Subcutaneous adipose tissue (tissue), 4 donors: ENCODE measurements around the gene RBM4B. TPM values are rescaled to one million over a fixed set of nuclear protein-coding genes. Genes with fewer than 3 reads are reported as not detected.

ENCODE experiments used
- total RNA-seq, 4 donors: library from RNA; depleted of rRNA; stranded (reverse); fragments of >200 nt; gene quantifications; one replicate each; pipeline ENCODE4 v1.1.0, GENCODE V29; 2016
- TF ChIP-seq, protein P1 (sequence below): fragments of 450-650 bp; IDR thresholded peaks from one replicate; pipeline ENCODE4 v1.5.1; 2016; ENCODE audit warnings: low read depth, mild to moderate bottlenecking, control low read depth, antibody characterized with exemption, moderate library complexity

RBM4B gene
- total RNA-seq, 4 donors from 2014 or later = 3.9 to 10.2 (median 9.0) TPM

GRCh38 chr11:66720223-66720898 lies 42.7 kb upstream of the RBM4B start:
- TF ChIP-seq, protein P1, sequence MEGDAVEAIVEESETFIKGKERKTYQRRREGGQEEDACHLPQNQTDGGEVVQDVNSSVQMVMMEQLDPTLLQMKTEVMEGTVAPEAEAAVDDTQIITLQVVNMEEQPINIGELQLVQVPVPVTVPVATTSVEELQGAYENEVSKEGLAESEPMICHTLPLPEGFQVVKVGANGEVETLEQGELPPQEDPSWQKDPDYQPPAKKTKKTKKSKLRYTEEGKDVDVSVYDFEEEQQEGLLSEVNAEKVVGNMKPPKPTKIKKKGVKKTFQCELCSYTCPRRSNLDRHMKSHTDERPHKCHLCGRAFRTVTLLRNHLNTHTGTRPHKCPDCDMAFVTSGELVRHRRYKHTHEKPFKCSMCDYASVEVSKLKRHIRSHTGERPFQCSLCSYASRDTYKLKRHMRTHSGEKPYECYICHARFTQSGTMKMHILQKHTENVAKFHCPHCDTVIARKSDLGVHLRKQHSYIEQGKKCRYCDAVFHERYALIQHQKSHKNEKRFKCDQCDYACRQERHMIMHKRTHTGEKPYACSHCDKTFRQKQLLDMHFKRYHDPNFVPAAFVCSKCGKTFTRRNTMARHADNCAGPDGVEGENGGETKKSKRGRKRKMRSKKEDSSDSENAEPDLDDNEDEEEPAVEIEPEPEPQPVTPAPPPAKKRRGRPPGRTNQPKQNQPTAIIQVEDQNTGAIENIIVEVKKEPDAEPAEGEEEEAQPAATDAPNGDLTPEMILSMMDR = no peak

- TF ChIP-seq, protein P1 = no peak
Measured at GRCh38 chr11:66719111-66719872, 41.6 kb upstream of the RBM4B start.

DNA sequence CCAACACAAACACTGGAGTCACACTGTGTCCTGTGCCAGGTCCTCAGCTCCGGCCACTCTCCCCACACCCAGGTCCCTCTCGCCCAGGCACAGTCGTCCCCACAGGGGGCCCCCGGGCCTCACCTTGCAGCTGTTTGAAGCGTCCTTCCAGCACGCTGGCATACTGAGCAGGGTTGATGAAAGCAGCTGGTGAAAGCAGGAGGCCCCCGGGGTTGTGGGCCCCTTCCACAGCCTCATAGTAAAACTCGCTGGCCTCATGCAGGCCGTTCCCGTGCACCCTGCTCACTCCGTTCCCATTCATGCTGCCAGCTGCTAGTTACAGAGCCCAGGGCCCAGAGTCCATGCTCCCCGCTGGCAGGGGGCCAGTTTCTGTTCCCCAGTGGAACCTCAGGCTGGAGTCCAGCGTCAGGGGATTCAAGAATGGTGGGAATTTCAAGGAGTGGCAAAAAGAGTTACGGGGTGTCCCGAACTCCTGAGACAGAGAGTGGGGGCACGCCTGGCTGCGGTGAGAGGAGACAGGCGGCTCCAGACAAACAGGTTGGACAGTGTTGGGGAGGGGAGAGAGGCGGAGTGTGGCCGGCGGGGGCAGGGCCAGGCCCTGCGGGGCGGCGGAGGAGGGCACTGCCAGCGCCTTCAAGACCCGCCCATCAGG lies 40.8 kb upstream of the RBM4B start:
- TF ChIP-seq, protein P1 = no peak

DNA sequence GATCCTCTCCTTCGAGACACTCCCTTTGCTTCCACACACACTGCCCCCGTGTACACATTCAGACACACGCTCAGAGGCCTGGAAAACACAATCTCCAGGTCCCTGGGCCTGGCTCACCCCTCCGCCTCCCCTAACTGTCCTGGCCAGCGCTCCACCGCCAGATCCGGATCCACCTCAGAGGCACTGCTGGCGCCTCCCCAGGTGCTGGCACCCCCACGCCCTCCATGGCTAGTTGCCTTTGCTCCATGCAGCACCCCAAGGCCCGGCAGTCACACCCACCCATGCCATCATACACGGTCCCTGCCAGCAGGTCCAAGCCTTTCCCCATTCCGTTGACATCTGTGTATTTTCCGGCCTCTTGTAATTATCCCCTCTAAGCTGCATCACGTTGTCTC lies 40.2 kb upstream of the RBM4B start:
- TF ChIP-seq, protein P1 = no peak

DNA sequence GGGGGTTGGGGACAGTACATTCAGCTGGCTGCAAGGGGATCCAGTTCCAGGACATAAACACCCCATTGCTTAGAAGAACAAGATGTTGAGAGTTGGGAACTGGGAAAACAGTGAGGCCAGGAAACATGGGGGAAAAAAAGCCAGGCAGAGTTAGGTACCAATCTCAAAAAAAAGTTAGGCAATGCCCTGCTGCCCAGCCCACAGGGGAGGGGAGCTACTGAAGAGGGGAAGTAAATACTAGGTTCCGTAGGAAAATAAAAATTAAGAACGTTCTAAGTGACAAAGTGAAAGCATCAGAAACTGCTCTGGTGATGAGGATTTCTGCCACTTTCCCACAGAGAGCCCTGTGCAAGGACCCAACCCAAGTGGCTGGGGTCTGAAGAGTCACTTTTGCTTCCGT lies 39.3 kb upstream of the RBM4B start:
- TF ChIP-seq, protein P1 = no peak

DNA sequence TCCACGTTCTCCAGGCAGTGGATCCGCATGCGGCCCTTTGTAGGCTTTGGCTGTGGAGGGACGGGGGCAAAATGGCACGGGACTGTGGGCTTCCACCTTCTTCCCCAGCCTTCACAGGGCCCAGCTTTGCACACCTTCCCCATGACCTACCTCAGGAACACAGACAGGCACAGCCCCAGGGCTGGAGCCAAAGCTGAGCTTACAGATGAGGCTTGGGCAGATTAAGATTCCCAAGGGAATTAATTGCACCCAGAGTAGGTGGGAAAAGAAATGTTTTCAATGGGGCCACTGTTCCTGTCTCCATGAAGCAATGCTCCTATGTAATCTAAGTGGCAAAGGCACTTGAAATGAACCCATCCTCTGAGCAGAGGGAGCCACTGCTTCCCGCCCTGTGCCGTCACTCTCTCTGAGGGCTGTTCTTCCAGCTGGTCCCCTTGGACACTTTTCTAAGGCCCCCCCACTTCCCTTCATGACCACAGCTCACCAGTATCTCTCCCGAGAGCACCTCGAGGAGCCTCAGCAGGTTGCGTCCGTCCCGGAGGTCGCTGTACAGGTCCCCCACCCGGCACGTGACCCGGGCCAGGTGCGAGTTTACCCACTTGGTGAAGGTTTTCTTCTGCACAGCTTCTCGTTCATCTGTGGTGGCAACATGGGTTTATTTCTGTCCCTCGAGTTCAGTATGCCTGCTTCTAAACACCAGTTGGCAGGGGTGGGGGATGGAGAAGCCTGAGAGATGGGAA lies 37.8 kb upstream of the RBM4B start:
- TF ChIP-seq, protein P1 = no peak
